Nephron progenitor cell (in vitro differentiated cells): Measurements from ENCODE around the gene ENOX1.

ENCODE experiments used
- DNase-seq: peaks from one replicate; pipeline ENCODE4 v3.0.0; 2021
- H3K27ac Mint-ChIP-seq: 2 replicates; pipeline ENCODE4 v1.8.0; 2021; ENCODE audit warnings: mild to moderate bottlenecking, moderate library complexity, mixed read lengths
- H3K27me3 Mint-ChIP-seq: 2 replicates; pipeline ENCODE4 v1.8.0; 2021; ENCODE audit warnings: mild to moderate bottlenecking, low read depth, mixed read lengths; ENCODE audit not compliant: poor library complexity
- H3K36me3 Mint-ChIP-seq: 2 replicates; pipeline ENCODE4 v1.8.0; 2021; ENCODE audit warnings: low read depth, mixed read lengths
- H3K4me1 Mint-ChIP-seq: 2 replicates; pipeline ENCODE4 v1.8.0; 2021; ENCODE audit warnings: mixed read lengths
- H3K4me3 Mint-ChIP-seq: 2 replicates; pipeline ENCODE4 v1.8.0; 2021; ENCODE audit warnings: mild to moderate bottlenecking, moderate library complexity, mixed read lengths
- H3K9me3 Mint-ChIP-seq: 2 replicates; pipeline ENCODE4 v1.8.0; 2021; ENCODE audit warnings: mild to moderate bottlenecking, moderate library complexity, mixed read lengths
- CTCF ChIP-seq: fragments of 200-600 bp; sonication (generic); IDR thresholded peaks from 2 replicates; pipeline ENCODE4 v1.5.0; 2021; ENCODE audit warnings: antibody characterized with exemption

Gene ENOX1

GRCh38 chr13:43235028-43235427, 551.7 kb downstream of the ENOX1 start:
- H3K4me1 Mint-ChIP-seq, result no peaks in the 10 kb centered on the region
- no peaks in the 10 kb centered on the region for H3K36me3 Mint-ChIP-seq
- H3K27me3 Mint-ChIP-seq, result no peaks in the 10 kb centered on the region
- no peak overlapping the region for H3K4me3 Mint-ChIP-seq
- H3K27ac Mint-ChIP-seq, result no peak overlapping the region
- TF ChIP-seq CTCF, result no peak
- no peaks in the 10 kb centered on the region for H3K9me3 Mint-ChIP-seq
- no peak for DNase-seq

GRCh38 chr13:43232873-43233265, 553.9 kb downstream of the ENOX1 start:
- DNase-seq, result no peak
- Mint-ChIP-seq H3K4me1 (no peaks in the 10 kb centered on the region), H3K36me3 (no peaks in the 10 kb centered on the region), H3K9me3 (no peaks in the 10 kb centered on the region), H3K4me3 (no peak overlapping the region), H3K27me3 (peaks cover 2% of the 10 kb centered on the region), H3K27ac (no peak overlapping the region)
- no peak for TF ChIP-seq CTCF

- no peak overlapping the region for H3K27ac Mint-ChIP-seq
- TF ChIP-seq CTCF, result no peak
- no peaks in the 10 kb centered on the region for H3K36me3 Mint-ChIP-seq
- no peaks in the 10 kb centered on the region for H3K4me1 Mint-ChIP-seq
- H3K4me3 Mint-ChIP-seq, result no peak overlapping the region
- no peak for DNase-seq
- peaks cover 4% of the 10 kb centered on the region for H3K27me3 Mint-ChIP-seq
- no peaks in the 10 kb centered on the region for H3K9me3 Mint-ChIP-seq
Observed at GRCh38 chr13:43232144-43232872, 554.5 kb downstream of the ENOX1 start.

- H3K36me3 Mint-ChIP-seq, result no peaks in the 10 kb centered on the region
- no peak for TF ChIP-seq CTCF
- no peak overlapping the region for H3K4me3 Mint-ChIP-seq
- no peak for DNase-seq
- no peak overlapping the region for H3K27ac Mint-ChIP-seq
- no peaks in the 10 kb centered on the region for H3K9me3 Mint-ChIP-seq
- no peaks in the 10 kb centered on the region for H3K4me1 Mint-ChIP-seq
- H3K27me3 Mint-ChIP-seq, result peaks cover 4% of the 10 kb centered on the region
Observed at GRCh38 chr13:43230989-43231388, 555.8 kb downstream of the ENOX1 start.

- Mint-ChIP-seq H3K27ac (no peak overlapping the region), H3K36me3 (no peaks in the 10 kb centered on the region), H3K9me3 (no peaks in the 10 kb centered on the region), H3K4me1 (no peaks in the 10 kb centered on the region), H3K27me3 (peaks cover 4% of the 10 kb centered on the region), H3K4me3 (no peak overlapping the region)
- DNase-seq, result no peak
- no peak for TF ChIP-seq CTCF
Observed at GRCh38 chr13:43229506-43229905, 557.3 kb downstream of the ENOX1 start.

- no peak overlapping the region for H3K27ac Mint-ChIP-seq
- TF ChIP-seq CTCF, result no peak
- no peak overlapping the region for H3K4me3 Mint-ChIP-seq
- no peak for DNase-seq
- H3K27me3 Mint-ChIP-seq, result peaks cover 4% of the 10 kb centered on the region
- no peaks in the 10 kb centered on the region for H3K36me3 Mint-ChIP-seq
- peaks cover 7% of the 10 kb centered on the region for H3K4me1 Mint-ChIP-seq
- no peaks in the 10 kb centered on the region for H3K9me3 Mint-ChIP-seq
Observed at GRCh38 chr13:43227721-43228120, 559.1 kb downstream of the ENOX1 start.
